Breast epithelium (tissue), 4 donors: Measurements from ENCODE around the gene GABRD. TPM values are rescaled to one million over a fixed set of nuclear protein-coding genes. Genes with fewer than 3 reads are reported as not detected.
A peak's percentile ranks its signal among the peaks of the same experiment; 100 is the strongest.

Source experiments
- DNase-seq, 2 donors: peaks; one replicate each; pipeline ENCODE4 v3.0.0-alpha.2; 2019; ENCODE audit warnings: low spot score in 2 of 2
- H3K27ac ChIP-seq, 2 donors: fragments of 200-600 bp; sonication (generic) in 1 of 2; one replicate each; pipeline ENCODE4 v1.5.1; 2016 to 2019; ENCODE audit warnings: mild to moderate bottlenecking in 1 of 2
- H3K27me3 ChIP-seq, 2 donors: fragments of 200-600 bp; sonication (generic) in 1 of 2; one replicate each; pipeline versions ENCODE4 v1.5.1 to v1.6.0; 2017 to 2019; ENCODE audit warnings: control low read depth in 1 of 2, mild to moderate bottlenecking in 1 of 2
- H3K36me3 ChIP-seq: fragments of 200-600 bp; one replicate; pipeline ENCODE4 v1.5.1; 2019
- H3K4me1 ChIP-seq, 2 donors: fragments of 200-600 bp; sonication (generic); one replicate each; pipeline ENCODE4 v1.5.1; 2016 to 2019; ENCODE audit warnings: control low read depth in 1 of 2
- H3K4me3 ChIP-seq, 3 donors: fragments of 200-600 bp; sonication (generic); 1 replicate in 2 of 3; 2 replicates in 1 of 3; pipeline ENCODE4 v1.5.1; 2016 to 2019; ENCODE audit warnings: mild to moderate bottlenecking in 3 of 3, moderate library complexity in 2 of 3
- H3K9me3 ChIP-seq, 2 donors: fragments of 200-600 bp; sonication (generic) in 1 of 2; one replicate each; pipeline ENCODE4 v1.5.1; 2016 to 2019; ENCODE audit warnings: control low read depth in 1 of 2
- CTCF ChIP-seq, 3 donors: fragments of 450-650 bp; IDR thresholded peaks; one replicate each; pipeline ENCODE4 v1.5.1; 2016 to 2017; ENCODE audit warnings: antibody characterized with exemption in 3 of 3, mild to moderate bottlenecking in 3 of 3, moderate library complexity in 3 of 3
- POLR2A ChIP-seq: fragments of 450-650 bp; IDR thresholded peaks from one replicate; pipeline ENCODE4 v1.6.1; 2016; ENCODE audit warnings: antibody characterized with exemption, mild to moderate bottlenecking, moderate library complexity
- POLR2AphosphoS5 ChIP-seq, 3 donors: sonication (generic); formaldehyde crosslinking; IDR thresholded peaks; one replicate each; pipeline ENCODE4 v1.6.1; 2017; ENCODE audit warnings: antibody characterized with exemption in 3 of 3
- intact Hi-C: fragments of 100-400 bp; cut with DNase I; formaldehyde crosslinking; loops from one replicate; pipeline ENCODE4 v1.15.1; 2023; ENCODE audit warnings: low total_unique reads
- total RNA-seq, 3 donors: library from RNA; depleted of rRNA; stranded (reverse); fragments of >200 nt; gene quantifications; one replicate each; pipeline ENCODE4 v1.1.0, GENCODE V29; 2016

The GABRD gene
- total RNA-seq = not detected

- TF ChIP-seq CTCF (IDR thresholded peaks at IDR 0.05) (no peak), POLR2AphosphoS5 (IDR thresholded peaks at IDR 0.05) (no peak), POLR2A (no peak)
- Histone ChIP-seq H3K4me3 (peak within 1 kb of the TSS in 2 of 3 donors; percentile 45 to 66), H3K27me3 (peaks cover 10 to 51% of the 10 kb centered on the region in 2 donors), H3K9me3 (no peaks in the 10 kb centered on the region), H3K4me1 (peaks cover 6 to 8% of the 10 kb centered on the region in 2 donors), H3K27ac (no peak within 1 kb of the TSS), H3K36me3 (no peaks in the 10 kb centered on the region)
- intact Hi-C loops = no loop called here
- DNase-seq = no peak
Measured at GRCh38 chr1:2019172-2019543, at the start of gene GABRD. Gene GABRD, plus strand, starts transcription at chr1:2019345. Its CDS starts 79 bp downstream, at chr1:2019424.

GRCh38 chr1:1969505-1969900, 49.6 kb upstream of the GABRD start:
- H3K9me3 ChIP-seq = no peaks in the 10 kb centered on the region
- no peaks in the 10 kb centered on the region for H3K36me3 ChIP-seq
- no peaks in the 10 kb centered on the region for H3K4me1 ChIP-seq
- no peak for DNase-seq
- H3K27ac ChIP-seq = no peak overlapping the region
- peaks cover 0 to 24% of the 10 kb centered on the region in 2 donors for H3K27me3 ChIP-seq
- intact Hi-C loops = no loop called here
- TF ChIP-seq POLR2A = no peak
- no peak for TF ChIP-seq CTCF (IDR thresholded peaks at IDR 0.05)
- TF ChIP-seq POLR2AphosphoS5 (IDR thresholded peaks at IDR 0.05) = no peak
- H3K4me3 ChIP-seq = no peak overlapping the region

- Histone ChIP-seq H3K4me3 (no peak overlapping the region), H3K9me3 (no peaks in the 10 kb centered on the region), H3K36me3 (no peaks in the 10 kb centered on the region), H3K4me1 (no peaks in the 10 kb centered on the region), H3K27ac (no peak overlapping the region), H3K27me3 (peaks cover 0 to 24% of the 10 kb centered on the region in 2 donors)
- DNase-seq = no peak
- TF ChIP-seq POLR2AphosphoS5 (IDR thresholded peaks at IDR 0.05) = no peak
- no peak for TF ChIP-seq POLR2A
- TF ChIP-seq CTCF (IDR thresholded peaks at IDR 0.05) = no peak
- intact Hi-C loops = no loop called here
Measured at GRCh38 chr1:1969953-1970716, 49.0 kb upstream of the GABRD start.

GRCh38 chr1:1971017-1971416, 48.1 kb upstream of the GABRD start:
- no peak for DNase-seq
- Histone ChIP-seq H3K4me3 (no peak overlapping the region), H3K27ac (no peak overlapping the region), H3K9me3 (no peaks in the 10 kb centered on the region), H3K27me3 (peaks cover 0 to 19% of the 10 kb centered on the region in 2 donors), H3K36me3 (no peaks in the 10 kb centered on the region), H3K4me1 (no peaks in the 10 kb centered on the region)
- intact Hi-C loops = no loop called here
- TF ChIP-seq CTCF (IDR thresholded peaks at IDR 0.05) = no peak
- no peak for TF ChIP-seq POLR2AphosphoS5 (IDR thresholded peaks at IDR 0.05)
- no peak for TF ChIP-seq POLR2A

- H3K4me3 ChIP-seq = no peak overlapping the region
- TF ChIP-seq POLR2A (no peak), CTCF (IDR thresholded peaks at IDR 0.05) (no peak), POLR2AphosphoS5 (IDR thresholded peaks at IDR 0.05) (no peak)
- intact Hi-C loops = no loop called here
- no peak for DNase-seq
- H3K27ac ChIP-seq = no peak overlapping the region
- peaks cover 0 to 18% of the 10 kb centered on the region in 2 donors for H3K27me3 ChIP-seq
- no peaks in the 10 kb centered on the region for H3K4me1 ChIP-seq
- no peaks in the 10 kb centered on the region for H3K9me3 ChIP-seq
- H3K36me3 ChIP-seq = no peaks in the 10 kb centered on the region
Measured at GRCh38 chr1:1971688-1972087, 47.5 kb upstream of the GABRD start.
